Measurements from ENCODE around the gene KLHL20.

DNA sequence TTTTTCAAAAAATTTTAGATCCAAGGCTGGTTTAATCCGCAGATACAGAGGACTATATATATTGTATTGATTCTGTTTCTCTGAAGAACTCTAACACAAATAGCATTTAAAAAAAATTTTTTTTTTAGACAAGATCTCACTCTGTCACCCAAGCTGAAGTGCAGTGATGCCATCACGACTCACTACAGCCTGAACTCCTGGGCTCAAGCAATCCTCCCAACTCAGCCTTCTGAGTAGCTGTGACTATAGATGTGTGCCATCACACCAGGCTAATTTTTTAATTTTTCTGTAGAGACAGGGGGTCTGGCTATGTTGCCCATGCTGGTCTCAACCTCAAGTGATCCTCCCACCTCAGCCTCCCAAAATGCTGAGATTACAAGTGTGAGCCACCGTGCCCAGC, 48.1 kb upstream of the KLHL20 start:
- TF ChIP-seq POLR2AphosphoS5 (IDR thresholded peaks at IDR 0.05) (no peak), POLR2A (IDR thresholded peaks at IDR 0.05) (no peak)
- TF ChIP-seq, protein P1, sequence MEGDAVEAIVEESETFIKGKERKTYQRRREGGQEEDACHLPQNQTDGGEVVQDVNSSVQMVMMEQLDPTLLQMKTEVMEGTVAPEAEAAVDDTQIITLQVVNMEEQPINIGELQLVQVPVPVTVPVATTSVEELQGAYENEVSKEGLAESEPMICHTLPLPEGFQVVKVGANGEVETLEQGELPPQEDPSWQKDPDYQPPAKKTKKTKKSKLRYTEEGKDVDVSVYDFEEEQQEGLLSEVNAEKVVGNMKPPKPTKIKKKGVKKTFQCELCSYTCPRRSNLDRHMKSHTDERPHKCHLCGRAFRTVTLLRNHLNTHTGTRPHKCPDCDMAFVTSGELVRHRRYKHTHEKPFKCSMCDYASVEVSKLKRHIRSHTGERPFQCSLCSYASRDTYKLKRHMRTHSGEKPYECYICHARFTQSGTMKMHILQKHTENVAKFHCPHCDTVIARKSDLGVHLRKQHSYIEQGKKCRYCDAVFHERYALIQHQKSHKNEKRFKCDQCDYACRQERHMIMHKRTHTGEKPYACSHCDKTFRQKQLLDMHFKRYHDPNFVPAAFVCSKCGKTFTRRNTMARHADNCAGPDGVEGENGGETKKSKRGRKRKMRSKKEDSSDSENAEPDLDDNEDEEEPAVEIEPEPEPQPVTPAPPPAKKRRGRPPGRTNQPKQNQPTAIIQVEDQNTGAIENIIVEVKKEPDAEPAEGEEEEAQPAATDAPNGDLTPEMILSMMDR (IDR thresholded peaks at IDR 0.05) = no peak
